NCI-H187 (cell line): ENCODE data around the gene CLINT1.
"Not testable (repeated sequence)": the region's sequence is repeated elsewhere in the genome, so short reads cannot be mapped to it uniquely, and the experiment has no call there.

Experiments used
- DNase-seq, 2 experiments: peaks; one replicate each; lab custom pipeline; 2025; lab: John Stamatoyannopoulos, UW

Gene CLINT1

DNA sequence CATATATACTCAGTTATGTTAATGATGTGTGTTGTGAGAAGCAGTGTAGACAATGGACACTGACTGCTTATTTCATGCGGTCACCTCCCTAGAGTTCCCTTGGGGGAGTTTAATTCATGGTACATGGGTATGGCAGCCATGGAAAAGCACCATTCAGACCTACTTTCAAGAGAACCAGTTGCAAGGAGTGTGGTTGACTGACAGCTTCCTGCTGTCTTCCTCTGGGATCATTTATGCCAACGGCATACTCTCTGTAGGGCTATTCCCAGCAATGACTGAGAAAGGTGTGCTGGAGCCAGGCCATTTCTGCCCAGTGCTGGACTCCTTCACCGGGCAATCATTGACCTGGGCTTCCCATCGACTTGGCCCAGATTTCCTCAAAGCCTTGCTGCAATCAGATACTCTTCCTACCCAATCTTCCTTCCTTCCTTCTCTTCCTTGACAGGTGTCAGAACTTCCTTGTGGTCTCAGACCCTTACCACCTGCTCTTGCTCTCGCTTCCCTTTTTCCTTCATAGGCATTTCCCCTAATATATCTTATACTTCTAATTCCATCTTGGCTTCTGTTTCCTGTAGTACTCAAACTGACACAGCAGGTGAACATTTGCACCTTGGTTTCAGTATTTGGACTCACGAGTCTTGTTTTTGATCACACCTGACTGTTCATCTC lies 3.4 kb upstream of the CLINT1 start:
- no peak for DNase-seq

GRCh38 chr5:157860898-157861890 lies 2.2 kb upstream of the CLINT1 start:
- DNase-seq: no peak

DNA sequence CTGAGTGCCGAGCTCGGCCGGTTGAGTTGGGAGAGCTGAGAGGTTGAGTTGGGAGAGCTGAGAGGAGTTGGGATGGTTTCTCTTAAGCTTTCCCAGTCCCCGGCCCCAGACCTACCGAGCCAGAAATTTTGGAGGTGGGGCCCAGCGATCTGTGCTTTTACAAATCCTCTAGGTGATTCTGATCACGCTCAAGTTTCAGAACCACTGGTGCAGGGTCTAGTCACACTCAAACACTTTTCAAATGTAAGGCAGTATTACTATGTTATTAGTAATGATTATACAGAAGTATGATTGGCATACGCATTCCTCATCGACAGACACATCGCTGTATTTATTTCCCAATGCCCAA lies 256 bp upstream of the CLINT1 start:
- no peak for DNase-seq

- no peak for DNase-seq
Observed at GRCh38 chr5:157857816-157858526, 974 bp downstream of the CLINT1 start.

- DNase-seq: peak in 1 of 2 experiments; percentile 0
Observed at GRCh38 chr5:157855404-157855994, 3.4 kb downstream of the CLINT1 start.

GRCh38 chr5:157853365-157853764 lies 5.6 kb downstream of the CLINT1 start:
- not testable (repeated sequence) for DNase-seq

DNA sequence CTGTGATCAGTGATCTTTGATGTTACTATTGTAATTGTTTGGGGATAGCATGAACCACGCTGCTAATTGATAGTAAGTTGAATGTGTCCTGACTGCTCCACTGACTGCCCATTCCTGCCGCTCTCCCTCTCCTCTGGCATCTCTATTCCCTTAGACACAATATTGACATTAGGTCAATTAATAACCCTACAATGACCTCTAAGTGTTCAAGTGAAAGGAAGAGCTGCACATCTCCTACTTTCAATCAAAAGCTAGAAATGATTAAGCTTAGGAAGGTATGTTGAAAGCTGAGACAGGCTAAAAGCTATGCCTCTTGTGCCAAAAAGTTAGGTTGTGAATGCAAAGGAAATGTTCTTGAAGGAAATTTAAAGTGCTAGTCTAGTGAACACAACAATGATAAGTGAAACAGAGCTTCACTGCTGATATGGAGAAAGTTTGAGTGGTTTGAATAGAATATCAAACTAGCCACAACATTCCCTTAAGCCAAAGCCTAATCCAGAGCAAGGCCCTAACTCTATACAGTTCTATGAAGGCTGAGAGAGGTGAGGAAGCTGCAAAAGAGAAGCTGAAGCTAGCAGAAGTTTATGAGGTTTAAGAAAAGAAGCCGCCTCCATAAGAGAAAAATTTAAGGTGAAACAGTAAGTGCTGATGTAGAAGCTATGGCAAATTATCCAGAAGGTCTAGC lies 12.9 kb downstream of the CLINT1 start:
- no peak for DNase-seq

DNA sequence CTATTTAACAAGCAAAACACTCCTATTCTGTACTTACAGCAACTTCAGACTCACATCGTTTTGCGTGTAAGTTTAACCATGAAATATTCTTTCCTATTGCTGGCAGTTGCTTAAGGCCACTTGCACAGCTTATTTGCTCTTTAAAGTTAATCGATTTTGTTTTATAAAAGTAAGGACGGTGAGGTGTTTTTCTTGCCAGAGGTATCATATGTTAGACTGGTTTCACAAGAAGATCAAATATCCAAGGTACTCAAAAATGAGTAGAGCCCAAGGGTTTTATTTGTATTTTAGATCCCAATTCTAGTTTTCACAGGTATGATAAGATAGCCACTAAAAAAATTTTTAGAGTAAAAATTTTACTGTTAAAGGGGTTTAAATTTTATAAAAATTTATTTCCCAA lies 16.2 kb downstream of the CLINT1 start:
- DNase-seq: no peak

GRCh38 chr5:157842185-157842584 lies 16.8 kb downstream of the CLINT1 start:
- no peak for DNase-seq

- no peak for DNase-seq
Observed at GRCh38 chr5:157839157-157839795, 19.7 kb downstream of the CLINT1 start.

- DNase-seq: no peak
Observed at GRCh38 chr5:157836121-157836753, 22.7 kb downstream of the CLINT1 start.

DNA sequence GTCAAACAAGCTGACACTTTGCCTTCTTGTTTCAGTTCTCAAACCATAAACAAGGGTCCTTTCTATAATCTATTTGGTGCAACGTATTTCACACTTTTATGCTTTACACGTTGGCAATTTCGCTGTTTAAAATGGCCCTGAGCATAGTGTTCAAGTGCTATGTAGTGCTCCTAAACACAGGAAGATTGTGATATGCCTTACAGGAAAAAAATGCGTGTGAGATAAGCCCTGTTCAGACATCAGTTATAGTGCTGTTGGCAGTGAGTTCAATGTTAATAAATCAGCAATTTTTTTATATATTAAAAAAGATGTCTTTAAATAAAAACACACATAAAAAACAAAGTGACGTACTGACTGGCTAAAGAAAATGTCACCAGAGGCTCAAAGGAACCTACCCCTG lies 23.9 kb downstream of the CLINT1 start:
- DNase-seq: no peak

DNA sequence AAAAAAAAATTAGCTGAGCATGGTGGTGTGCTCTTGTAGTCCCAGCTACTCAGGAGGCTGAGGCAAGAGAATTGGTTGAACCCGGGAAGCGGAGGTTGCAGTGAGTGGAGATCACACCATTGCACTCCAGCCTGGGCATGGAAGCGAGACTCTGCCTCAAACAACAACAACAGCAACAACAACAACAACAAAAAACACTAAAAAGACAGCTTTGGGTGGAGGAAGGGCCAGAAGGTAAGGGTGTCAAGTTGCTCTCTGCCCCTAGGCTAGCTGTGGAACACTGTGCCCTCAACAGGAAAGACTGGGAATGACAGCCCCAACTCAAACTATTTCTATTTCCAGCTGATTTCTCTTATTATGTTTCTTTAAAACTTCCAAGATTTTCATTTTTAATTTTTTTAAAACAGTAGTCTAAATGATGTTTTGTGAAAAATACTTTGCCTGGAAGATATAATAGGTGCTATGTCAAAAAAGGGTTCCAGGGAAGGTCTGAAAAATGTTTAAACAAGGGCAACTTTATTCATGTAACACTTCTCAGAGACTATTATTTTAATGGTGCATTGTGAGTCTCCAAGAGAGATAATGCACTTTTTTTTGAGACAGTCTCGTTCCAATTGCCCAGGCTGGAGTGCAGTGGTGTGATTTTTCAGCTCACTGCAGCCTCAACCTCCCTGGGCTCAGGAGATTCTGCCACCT lies 29.9 kb downstream of the CLINT1 start:
- DNase-seq: no peak

DNA sequence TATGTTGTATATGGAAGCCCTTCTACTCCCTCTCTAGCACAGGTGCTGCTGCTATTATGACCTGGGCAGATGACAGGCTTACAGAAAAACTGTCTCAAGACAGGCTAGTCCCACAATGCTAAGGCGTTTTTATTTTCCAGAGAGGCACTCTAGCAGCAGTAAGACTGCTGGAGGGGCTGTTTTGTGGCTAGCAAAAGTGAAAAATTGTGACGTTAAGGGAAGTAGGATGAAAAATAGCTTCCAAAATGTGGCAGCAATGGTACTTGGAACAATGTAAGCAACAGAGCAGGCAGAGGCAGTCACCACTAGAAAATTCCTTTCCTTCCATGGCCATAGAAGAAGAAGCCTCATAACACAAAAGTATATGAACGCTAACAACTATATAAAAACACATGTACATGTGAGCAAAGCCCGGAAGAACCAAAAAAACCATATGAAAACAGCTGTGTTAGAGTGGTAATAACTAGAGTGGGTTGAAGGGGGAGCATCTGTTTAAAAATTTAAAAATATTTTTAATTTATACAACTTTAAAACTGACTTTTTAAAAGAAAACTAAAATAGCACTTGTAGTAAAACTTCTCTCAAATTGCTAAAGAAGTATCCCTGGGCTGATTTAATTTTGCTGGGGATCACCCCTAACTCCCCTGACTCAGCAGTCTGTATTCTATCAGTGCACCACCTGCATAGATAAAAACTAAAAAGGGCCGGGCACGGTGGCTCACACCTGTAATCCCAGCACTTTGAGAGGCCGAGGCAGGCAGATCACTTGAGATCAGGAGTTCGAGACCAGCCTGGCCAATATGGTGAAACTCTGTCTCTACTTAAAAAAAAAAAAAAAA lies 30.6 kb downstream of the CLINT1 start:
- DNase-seq: no peak

GRCh38 chr5:157827423-157827822 lies 31.5 kb downstream of the CLINT1 start:
- no peak for DNase-seq

GRCh38 chr5:157823655-157824054 lies 35.3 kb downstream of the CLINT1 start:
- DNase-seq: no peak

GRCh38 chr5:157821822-157822622 lies 36.9 kb downstream of the CLINT1 start:
- DNase-seq: no peak

DNA sequence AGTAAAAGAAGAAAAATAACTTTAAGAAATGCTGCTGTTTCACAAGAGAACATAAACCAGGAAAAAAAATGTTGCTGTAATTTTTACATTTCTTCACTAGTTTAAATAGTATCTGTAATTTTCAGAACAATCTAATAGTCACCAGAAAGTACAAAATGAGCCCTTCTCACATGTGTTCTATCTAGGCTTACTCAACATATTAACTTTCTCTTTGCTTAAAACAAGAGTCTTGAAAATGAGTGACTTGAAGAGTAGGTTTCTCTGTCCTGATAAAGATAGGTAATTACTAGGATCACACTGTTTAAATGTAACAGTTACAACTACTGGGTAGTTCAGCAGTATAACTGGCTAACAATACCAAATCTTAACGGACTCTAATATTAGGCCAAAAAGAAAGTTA lies 37.5 kb downstream of the CLINT1 start:
- DNase-seq: no peak
